ENCODE data around the gene SHISAL1.

DNA sequence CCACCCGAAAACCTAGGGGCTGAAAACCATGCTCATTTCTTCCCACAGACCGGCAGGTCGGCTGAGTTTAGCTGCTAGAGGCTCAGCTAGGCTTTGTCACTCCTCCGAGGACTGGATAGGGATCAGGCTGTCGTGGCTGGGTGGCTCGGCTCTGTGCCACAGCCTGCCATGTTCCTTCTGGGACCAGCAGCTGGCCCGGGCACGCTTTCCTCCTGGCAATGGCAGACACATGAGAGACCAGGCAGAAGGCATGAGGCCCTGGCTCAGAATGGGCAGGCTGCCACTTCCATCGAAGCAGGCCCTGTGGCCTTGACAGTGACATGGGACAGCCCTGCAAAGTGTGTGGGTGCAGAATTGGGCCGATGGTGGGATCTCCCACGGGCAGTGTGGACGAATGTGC lies 111.1 kb downstream of the SHISAL1 start:
- TF ChIP-seq POLR2AphosphoS5 (IDR thresholded peaks at IDR 0.05; ENCODE audit: insufficient read depth in 1 of 2, low read depth in 1 of 2): no peak
- TF ChIP-seq POLR2A (IDR thresholded peaks at IDR 0.05): no peak
- TF ChIP-seq, protein P1, sequence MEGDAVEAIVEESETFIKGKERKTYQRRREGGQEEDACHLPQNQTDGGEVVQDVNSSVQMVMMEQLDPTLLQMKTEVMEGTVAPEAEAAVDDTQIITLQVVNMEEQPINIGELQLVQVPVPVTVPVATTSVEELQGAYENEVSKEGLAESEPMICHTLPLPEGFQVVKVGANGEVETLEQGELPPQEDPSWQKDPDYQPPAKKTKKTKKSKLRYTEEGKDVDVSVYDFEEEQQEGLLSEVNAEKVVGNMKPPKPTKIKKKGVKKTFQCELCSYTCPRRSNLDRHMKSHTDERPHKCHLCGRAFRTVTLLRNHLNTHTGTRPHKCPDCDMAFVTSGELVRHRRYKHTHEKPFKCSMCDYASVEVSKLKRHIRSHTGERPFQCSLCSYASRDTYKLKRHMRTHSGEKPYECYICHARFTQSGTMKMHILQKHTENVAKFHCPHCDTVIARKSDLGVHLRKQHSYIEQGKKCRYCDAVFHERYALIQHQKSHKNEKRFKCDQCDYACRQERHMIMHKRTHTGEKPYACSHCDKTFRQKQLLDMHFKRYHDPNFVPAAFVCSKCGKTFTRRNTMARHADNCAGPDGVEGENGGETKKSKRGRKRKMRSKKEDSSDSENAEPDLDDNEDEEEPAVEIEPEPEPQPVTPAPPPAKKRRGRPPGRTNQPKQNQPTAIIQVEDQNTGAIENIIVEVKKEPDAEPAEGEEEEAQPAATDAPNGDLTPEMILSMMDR (IDR thresholded peaks at IDR 0.05): no peak
